Stomach (tissue), 4 donors: ENCODE results near the gene RUSC2.

Experiments used
- POLR2A ChIP-seq, 4 donors: fragments of 450-650 bp; IDR thresholded peaks; one replicate each; pipeline ENCODE4 v1.6.1; 2016; ENCODE audit warnings: antibody characterized with exemption in 4 of 4, control low read depth in 2 of 4, mild to moderate bottlenecking in 1 of 4, moderate library complexity in 1 of 4
- TF ChIP-seq, protein P1 (sequence below), 7 experiments: fragments of 450-650 bp in 4 of 7; fragments of 200-600 bp in 3 of 7; sonication (generic) in 3 of 7; IDR thresholded peaks; one replicate each; pipeline ENCODE4 v1.5.1; 2016 to 2019; ENCODE audit warnings: antibody characterized with exemption in 7 of 7, control low read depth in 2 of 7, mild to moderate bottlenecking in 1 of 7

DNA sequence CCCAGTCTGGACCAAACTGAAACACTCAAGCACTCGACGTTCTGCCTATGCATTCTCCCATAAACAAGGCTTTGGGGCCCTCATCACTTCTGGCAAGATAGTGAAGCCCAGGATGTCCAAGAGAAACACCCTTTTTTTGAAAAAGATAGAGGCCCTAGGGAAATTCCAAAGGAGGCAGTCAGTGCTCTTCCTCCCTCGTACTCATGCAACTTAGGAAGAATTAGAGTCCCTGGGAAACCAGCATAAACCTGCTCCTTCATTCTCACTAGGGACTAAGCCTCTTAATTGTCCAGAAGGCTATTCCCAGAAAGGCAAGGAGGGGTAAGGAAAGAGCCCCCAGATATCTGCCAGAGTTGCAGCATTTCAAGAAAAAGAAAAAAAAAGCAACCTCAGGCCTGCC is 7.8 kb upstream of the RUSC2 start:
- TF ChIP-seq POLR2A (IDR thresholded peaks at IDR 0.05), result no peak
- TF ChIP-seq, protein P1, sequence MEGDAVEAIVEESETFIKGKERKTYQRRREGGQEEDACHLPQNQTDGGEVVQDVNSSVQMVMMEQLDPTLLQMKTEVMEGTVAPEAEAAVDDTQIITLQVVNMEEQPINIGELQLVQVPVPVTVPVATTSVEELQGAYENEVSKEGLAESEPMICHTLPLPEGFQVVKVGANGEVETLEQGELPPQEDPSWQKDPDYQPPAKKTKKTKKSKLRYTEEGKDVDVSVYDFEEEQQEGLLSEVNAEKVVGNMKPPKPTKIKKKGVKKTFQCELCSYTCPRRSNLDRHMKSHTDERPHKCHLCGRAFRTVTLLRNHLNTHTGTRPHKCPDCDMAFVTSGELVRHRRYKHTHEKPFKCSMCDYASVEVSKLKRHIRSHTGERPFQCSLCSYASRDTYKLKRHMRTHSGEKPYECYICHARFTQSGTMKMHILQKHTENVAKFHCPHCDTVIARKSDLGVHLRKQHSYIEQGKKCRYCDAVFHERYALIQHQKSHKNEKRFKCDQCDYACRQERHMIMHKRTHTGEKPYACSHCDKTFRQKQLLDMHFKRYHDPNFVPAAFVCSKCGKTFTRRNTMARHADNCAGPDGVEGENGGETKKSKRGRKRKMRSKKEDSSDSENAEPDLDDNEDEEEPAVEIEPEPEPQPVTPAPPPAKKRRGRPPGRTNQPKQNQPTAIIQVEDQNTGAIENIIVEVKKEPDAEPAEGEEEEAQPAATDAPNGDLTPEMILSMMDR (IDR thresholded peaks at IDR 0.05), result no peak
